NCI-H2171 treated with DMSO at 0.1 percent for 48 hours (cell line): ENCODE data around the gene NPSR1.
"Not testable (repeated sequence)": the region's sequence is repeated elsewhere in the genome, so short reads cannot be mapped to it uniquely, and the experiment has no call there.

Experiments
- DNase-seq: peaks from one replicate; lab custom pipeline; 2025; lab: John Stamatoyannopoulos, UW

Gene NPSR1

GRCh38 chr7:34657632-34658268, at the start of gene NPSR1:
Gene NPSR1, plus strand, starts transcription at chr7:34658218. Its CDS starts 195 bp downstream, at chr7:34658413.
- no peak for DNase-seq

- DNase-seq: no peak
Observed at GRCh38 chr7:34612661-34613060, 45.4 kb upstream of the NPSR1 start.

- DNase-seq: no peak
Observed at GRCh38 chr7:34620425-34620824, 37.6 kb upstream of the NPSR1 start.

GRCh38 chr7:34622182-34622581, 35.8 kb upstream of the NPSR1 start:
- no peak for DNase-seq

- DNase-seq: no peak
Observed at GRCh38 chr7:34622771-34623250, 35.2 kb upstream of the NPSR1 start.

- DNase-seq: not testable (repeated sequence)
Observed at GRCh38 chr7:34628618-34629017, 29.4 kb upstream of the NPSR1 start.

GRCh38 chr7:34652809-34653208, 5.2 kb upstream of the NPSR1 start:
- no peak for DNase-seq

GRCh38 chr7:34653787-34654186, 4.2 kb upstream of the NPSR1 start:
- DNase-seq: no peak

GRCh38 chr7:34655384-34655783, 2.6 kb upstream of the NPSR1 start:
- DNase-seq: no peak

- no peak for DNase-seq
Observed at GRCh38 chr7:34656041-34656440, 2.0 kb upstream of the NPSR1 start.

GRCh38 chr7:34659472-34660075, 1.6 kb downstream of the NPSR1 start:
- DNase-seq: no peak

- no peak for DNase-seq
Observed at GRCh38 chr7:34662058-34662708, 4.2 kb downstream of the NPSR1 start.

- DNase-seq: no peak
Observed at GRCh38 chr7:34664755-34665154, 6.7 kb downstream of the NPSR1 start.

- DNase-seq: no peak
Observed at GRCh38 chr7:34672430-34672829, 14.4 kb downstream of the NPSR1 start.

- no peak for DNase-seq
Observed at GRCh38 chr7:34673066-34673465, 15.0 kb downstream of the NPSR1 start.

GRCh38 chr7:34675749-34676374, 17.8 kb downstream of the NPSR1 start:
- DNase-seq: no peak

- no peak for DNase-seq
Observed at GRCh38 chr7:34677491-34677890, 19.5 kb downstream of the NPSR1 start.

- DNase-seq: peak; percentile 54
Observed at GRCh38 chr7:34687529-34687928, 29.5 kb downstream of the NPSR1 start.

- no peak for DNase-seq
Observed at GRCh38 chr7:34696415-34696814, 38.4 kb downstream of the NPSR1 start.

GRCh38 chr7:34709771-34710170, 51.8 kb downstream of the NPSR1 start:
- peak; percentile 53 for DNase-seq

- no peak for DNase-seq
Observed at GRCh38 chr7:34718867-34719266, 60.8 kb downstream of the NPSR1 start.

- no peak for DNase-seq
Observed at GRCh38 chr7:34719636-34720035, 61.6 kb downstream of the NPSR1 start.

GRCh38 chr7:34720289-34720688, 62.3 kb downstream of the NPSR1 start:
- DNase-seq: no peak
